PFSK-1 (cell line): ENCODE results near the gene NRK.

Experiments used
- FOXP2 ChIP-seq: optimal IDR thresholded peaks from 2 replicates; pipeline ENCODE3; 2011; ENCODE audit warnings: borderline replicate concordance, control low read depth, inconsistent platforms; ENCODE audit not compliant: insufficient read depth; ENCODE audit errors: extremely low read length, extremely low read depth
- POLR2AphosphoS5 ChIP-seq: IDR thresholded peaks from 2 replicates; pipeline ENCODE4 v1.6.1; 2012; ENCODE audit warnings: low read depth, mild to moderate bottlenecking, control low read depth, low read length, moderate library complexity
- SIN3A ChIP-seq: IDR thresholded peaks from 2 replicates; pipeline ENCODE4 v1.6.1; 2012; ENCODE audit warnings: mild to moderate bottlenecking, low read length, moderate library complexity, borderline replicate concordance; ENCODE audit not compliant: insufficient read depth
- TAF1 ChIP-seq: IDR thresholded peaks from 2 replicates; pipeline ENCODE4 v1.6.1; 2012; ENCODE audit warnings: low read length, control low read depth, borderline replicate concordance; ENCODE audit not compliant: insufficient read depth
- TF ChIP-seq, protein P1 (sequence below), 2 experiments: IDR thresholded peaks; 2 replicates each; pipeline versions ENCODE4 v1.6.1 to v1.8.0; 2011 to 2012; ENCODE audit warnings: low read depth in 2 of 2, low read length in 2 of 2, control low read depth in 1 of 2, inconsistent platforms in 1 of 2, mild to moderate bottlenecking in 1 of 2, moderate library complexity in 1 of 2; ENCODE audit not compliant: insufficient read depth in 1 of 2

DNA sequence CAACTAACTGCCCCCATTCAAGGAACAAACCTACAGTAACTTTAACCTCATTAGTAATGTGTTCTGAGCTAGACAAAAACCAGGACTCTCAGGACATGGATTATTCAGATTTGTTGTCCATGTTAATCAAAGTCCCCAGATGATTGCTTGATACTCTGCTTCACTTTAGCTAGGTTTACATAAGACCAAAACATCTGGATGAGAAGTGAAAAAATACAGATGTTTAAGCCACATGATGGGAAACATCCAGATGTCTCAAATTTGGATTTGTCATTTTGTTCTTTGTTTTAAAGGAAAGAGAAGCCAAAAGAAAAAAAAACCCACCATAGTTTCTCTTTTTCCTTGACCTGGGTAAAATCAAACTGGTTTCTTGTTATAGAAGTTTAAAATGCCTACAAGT is 48.5 kb upstream of the NRK start:
- TF ChIP-seq POLR2AphosphoS5 (no peak), SIN3A (no peak), TAF1 (no peak), FOXP2 (no peak)
- TF ChIP-seq, protein P1, sequence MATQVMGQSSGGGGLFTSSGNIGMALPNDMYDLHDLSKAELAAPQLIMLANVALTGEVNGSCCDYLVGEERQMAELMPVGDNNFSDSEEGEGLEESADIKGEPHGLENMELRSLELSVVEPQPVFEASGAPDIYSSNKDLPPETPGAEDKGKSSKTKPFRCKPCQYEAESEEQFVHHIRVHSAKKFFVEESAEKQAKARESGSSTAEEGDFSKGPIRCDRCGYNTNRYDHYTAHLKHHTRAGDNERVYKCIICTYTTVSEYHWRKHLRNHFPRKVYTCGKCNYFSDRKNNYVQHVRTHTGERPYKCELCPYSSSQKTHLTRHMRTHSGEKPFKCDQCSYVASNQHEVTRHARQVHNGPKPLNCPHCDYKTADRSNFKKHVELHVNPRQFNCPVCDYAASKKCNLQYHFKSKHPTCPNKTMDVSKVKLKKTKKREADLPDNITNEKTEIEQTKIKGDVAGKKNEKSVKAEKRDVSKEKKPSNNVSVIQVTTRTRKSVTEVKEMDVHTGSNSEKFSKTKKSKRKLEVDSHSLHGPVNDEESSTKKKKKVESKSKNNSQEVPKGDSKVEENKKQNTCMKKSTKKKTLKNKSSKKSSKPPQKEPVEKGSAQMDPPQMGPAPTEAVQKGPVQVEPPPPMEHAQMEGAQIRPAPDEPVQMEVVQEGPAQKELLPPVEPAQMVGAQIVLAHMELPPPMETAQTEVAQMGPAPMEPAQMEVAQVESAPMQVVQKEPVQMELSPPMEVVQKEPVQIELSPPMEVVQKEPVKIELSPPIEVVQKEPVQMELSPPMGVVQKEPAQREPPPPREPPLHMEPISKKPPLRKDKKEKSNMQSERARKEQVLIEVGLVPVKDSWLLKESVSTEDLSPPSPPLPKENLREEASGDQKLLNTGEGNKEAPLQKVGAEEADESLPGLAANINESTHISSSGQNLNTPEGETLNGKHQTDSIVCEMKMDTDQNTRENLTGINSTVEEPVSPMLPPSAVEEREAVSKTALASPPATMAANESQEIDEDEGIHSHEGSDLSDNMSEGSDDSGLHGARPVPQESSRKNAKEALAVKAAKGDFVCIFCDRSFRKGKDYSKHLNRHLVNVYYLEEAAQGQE (IDR thresholded peaks at IDR 0.05; ENCODE audit: insufficient read depth in 1 of 2, low read depth in 2 of 2, low read length in 2 of 2): no peak
